IPS-NIHi7 (cell line): Measurements from ENCODE around the gene C16orf86.

Experiments
- DNase-seq: peaks from one replicate; pipeline ENCODE4 v3.0.0; 2012; ENCODE audit warnings: mixed read lengths; ENCODE audit errors: extremely low spot score

C16orf86 gene

DNA sequence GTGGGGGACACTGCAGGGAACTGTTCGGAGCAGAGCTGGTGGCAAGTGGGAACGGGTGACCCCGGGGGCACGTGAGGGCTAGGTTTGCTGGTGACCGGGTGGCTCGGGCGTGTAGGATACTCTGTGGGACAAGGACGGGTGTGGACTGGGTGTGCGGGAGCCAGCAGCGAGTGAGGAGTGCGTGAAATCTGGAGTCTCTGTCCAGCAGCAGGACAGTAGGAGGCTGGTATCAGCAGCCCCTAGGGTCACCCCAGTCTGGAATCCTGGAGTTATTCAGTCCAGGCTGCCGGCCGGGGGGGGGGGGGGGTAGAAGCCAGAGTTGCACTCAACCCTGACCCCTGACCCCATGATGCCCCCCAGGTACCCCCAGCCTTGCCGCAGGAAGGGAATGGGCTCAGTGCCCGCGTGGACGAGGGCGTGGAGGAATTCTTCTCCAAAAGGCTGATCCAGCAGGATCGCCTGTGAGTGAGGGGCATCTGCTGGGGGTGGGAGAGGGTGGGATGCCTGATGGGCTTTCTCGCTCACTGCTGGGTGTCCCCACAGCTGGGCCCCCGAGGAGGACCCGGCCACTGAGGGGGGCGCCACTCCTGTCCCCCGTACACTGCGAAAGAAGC, 12.7 kb upstream of the C16orf86 start:
- no peak for DNase-seq

DNA sequence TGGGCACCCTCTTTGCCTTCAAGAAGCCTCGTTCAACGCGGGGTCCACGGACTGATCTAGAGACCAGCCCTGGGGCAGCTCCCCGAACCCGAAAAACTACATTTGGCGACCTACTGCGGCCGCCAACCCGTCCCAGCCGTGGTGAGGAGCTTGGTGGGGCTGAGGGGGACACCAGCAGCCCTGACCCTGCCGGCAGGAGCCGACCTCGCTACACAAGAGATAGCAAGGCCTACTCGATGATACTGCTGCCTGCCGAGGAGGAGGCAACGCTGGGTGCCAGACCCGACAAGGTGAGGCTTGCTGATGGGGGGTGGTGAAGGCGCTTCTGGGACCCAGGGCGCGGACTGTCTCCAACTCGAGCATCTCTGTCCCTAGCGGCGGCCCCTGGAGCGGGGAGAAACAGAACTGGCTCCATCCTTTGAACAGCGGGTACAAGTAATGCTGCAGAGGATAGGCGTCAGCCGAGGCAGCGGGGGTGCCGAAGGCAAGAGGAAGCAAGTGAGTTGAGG, 12.2 kb upstream of the C16orf86 start:
- no peak for DNase-seq

DNA sequence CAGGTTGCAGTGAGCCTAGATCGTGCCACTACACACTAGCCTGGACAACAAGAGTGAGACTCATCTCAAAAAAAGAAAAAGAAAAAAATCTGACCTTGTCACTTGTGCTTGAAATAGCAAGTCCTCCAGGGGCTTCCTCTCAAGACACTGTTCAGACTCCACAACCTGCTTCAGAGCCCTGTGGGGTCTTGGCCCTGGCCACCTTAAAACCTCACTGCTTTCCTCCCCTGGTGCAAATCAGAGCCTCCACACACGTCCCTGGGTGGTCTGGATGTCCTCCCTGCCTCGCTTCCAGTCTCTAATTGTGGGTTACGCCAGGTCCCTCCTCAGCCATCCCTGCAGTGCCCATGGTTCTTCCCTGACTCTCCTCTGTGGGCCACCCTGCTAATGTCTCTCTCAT, 11.3 kb upstream of the C16orf86 start:
- no peak for DNase-seq

DNA sequence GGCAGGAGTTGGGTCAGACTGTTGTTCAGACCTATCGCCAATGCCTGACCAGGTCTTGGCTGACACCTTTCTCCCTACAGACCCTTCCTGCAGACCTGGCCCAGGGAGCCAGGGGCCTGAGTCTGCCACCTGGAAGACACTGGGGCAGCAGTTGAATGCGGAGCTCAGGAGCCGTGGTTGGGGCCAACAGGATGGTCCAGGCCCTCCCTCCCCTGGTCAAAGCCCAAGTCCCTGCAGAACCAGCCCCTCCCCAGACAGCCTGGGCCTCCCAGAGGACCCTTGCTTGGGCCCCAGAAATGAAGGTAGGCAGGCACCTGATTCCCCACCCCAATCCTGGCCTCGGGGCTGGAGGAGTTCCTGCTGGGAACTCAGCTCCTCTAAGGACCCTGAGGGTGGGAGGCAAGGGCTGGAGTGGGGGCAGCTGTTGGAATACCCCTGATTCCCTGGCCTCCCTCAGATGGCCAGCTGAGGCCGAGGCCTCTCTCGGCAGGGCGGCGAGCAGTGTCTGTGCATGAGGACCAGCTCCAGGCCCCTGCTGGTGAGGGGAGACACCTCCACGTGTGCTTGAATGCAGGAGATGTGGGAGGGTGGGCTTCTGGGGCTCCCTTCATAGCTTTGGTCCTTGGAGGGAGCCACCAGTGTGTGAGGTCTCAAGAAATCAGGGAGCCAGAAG, 10.1 kb upstream of the C16orf86 start:
- DNase-seq, result no peak

DNA sequence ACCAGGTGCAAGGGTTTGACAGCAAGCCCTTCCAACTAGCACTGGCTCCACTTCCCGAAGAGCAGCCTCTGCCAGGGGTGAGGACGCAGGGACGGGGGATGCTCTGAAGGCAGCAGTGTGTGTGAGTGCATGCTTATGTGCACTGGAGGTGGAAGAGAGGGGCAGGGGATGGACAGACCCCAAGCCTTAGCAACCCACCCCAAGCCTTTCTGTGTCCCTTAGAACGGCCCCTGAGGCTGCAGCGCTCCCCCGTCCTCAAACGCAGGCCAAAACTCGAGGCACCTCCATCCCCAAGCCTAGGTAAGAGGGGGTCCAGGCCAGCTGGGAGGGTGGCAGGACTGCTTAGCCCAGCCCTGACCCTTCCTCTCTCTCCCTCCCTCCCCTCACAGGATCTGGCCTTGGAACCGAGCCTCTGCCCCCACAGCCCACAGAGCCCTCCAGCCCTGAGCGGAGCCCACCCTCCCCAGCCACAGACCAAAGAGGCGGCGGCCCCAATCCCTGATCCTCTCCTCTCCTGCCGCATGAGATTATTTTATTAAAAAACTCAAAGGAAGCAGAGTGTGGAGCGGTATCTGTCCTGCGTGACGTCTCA, 9.5 kb upstream of the C16orf86 start:
- DNase-seq, result no peak

DNA sequence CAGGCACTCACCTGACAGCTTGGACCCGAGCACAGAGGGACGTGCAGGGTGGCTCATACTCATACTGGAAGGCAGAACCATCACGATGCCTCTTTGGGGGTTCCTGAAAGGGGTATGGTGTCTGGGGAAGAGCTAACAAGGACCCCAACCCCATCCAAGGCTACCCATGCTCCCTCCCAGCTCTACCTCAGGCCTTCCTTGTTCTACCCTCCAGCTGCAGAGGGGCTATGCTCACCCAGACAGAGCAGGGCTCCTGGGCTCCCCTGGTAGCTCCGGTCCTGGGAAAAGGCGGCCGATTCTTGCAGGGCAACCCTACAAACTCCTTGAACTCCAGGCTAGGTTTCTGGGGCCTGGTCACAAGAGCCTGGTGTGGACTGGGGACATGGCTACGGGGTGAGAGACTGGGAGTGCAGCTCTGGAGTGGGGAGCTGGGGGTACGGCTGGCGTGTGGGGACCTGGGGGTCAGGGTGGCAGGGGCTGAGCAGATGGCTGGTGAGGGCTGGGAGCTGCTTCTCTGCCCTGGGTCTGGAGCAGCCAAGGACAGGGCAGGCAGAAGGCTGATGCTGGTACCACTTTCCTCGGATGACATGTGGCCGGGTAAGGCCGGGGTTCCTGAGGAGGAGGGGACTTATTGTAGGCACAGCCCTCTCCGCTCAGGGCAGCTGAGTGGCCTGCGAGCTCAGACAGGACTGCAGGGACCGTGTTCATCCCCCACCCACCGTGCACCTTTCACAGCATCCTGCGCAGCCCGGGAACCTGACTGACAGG, 8.7 kb upstream of the C16orf86 start:
- no peak for DNase-seq

DNA sequence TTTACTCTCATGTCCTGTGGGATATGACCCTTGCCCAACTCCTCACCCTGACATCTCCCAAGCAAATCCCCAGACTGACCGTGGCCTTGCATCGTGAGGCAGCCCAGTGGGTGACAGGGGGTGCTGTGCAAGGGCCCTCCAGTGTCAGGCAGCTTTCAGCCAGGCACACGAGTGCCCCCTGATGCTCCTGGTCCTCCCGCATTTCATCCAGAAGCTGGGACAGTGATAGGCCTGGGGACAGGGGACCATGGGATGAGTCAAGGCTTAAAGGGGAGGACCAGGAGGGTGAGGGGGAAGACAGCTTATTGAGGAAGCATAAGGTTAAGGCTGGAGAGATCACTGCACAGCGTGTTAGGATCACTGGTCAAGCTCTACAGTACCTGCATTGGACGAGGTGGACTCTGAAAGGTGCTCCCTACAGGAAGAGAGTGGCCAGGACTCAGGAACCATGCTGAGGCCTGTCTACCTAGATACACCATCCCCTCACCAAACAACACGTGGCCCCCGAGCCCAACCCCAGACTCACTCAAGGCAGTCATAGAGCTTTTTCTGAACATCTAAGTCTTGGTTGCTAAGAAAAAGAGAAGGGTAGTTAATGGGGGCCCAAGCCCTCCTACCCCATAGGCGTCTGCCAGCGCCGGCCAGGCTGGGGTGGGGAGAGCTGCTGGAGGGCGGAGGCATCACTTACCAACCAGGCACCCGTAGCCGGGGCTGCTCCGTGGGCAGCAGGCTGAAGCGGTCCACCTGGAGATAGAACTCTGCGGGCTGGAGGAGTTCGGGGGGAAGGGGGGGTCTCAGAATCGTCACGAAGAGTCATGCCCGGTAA, 7.6 kb upstream of the C16orf86 start:
- DNase-seq, result no peak

DNA sequence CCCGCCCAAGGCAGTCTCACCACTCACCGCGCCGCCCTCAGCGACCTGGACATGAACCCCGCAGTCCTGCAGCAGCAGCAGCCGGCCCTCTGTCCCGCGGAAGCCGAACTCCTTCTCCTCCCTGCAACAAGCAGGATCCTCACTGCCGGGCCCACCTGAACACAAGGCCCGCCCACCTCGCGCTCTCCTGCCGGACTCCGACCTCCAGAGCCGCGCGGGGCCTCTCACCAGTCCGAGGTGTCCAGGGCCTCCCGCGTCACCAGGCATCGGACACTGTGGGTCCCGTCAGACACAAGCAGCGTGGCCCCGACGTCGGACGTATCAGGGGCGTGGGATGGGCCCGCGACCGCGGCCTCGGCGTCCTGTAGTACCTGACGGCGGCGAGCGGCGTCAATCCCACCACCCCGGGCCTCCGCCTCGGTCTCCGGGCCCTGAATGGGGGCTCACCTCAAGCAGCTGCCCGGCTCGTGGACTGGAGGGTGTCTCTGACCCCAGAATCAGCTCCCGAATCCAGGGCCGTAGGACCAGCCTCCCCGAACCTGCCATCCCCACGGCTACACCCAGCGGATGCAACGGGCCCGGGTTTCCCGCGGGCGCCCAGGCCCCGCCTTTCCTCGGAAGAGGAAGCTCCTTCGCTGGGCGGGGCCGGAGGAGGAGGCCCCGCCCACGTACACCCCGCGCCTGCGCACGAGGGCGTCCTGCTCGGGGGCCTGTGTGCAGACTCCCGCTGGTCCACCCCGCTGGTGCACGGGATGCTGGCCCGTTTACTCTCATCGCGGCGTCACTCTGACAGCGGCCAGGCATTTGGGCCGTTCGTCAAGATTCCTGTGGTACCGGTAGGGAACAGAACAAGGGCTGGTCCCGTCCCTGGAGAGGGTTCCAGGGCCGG, 6.7 kb upstream of the C16orf86 start, which contains the start of gene ACD:
Gene ACD (minus strand): TSS at position 586 of the 889 bp plus-strand sequence. CDS start 40 bp downstream, at position 546.
- DNase-seq, result peak; percentile 97

DNA sequence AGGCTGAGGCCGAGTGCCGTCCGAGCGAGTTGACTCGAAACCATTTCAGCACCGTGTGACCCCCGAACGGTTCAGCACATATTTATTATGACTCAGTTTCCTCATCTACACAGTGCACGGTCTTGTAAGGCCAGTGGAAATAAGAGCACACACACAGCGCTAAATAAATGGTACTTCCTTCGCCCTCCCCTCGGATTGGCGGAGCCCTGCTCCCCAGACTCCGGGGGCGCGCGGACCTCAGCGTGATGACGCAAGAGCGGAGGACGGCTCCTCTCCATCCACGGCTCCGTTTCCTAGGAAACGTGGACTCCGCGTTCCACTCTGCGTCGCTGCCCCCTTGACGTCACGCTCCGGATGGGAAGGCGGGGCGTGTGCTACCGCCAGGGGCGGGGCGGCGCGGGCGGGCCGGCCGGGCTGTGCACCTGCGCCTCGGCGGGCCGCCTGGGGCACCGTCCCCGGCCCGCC, 6.0 kb upstream of the C16orf86 start, which contains the start of gene PARD6A:
Gene PARD6A (plus strand): TSS at position 397 of the 465 bp plus-strand sequence. CDS start 79 bp downstream, outside the sequence.
- DNase-seq, result peak; percentile 99

DNA sequence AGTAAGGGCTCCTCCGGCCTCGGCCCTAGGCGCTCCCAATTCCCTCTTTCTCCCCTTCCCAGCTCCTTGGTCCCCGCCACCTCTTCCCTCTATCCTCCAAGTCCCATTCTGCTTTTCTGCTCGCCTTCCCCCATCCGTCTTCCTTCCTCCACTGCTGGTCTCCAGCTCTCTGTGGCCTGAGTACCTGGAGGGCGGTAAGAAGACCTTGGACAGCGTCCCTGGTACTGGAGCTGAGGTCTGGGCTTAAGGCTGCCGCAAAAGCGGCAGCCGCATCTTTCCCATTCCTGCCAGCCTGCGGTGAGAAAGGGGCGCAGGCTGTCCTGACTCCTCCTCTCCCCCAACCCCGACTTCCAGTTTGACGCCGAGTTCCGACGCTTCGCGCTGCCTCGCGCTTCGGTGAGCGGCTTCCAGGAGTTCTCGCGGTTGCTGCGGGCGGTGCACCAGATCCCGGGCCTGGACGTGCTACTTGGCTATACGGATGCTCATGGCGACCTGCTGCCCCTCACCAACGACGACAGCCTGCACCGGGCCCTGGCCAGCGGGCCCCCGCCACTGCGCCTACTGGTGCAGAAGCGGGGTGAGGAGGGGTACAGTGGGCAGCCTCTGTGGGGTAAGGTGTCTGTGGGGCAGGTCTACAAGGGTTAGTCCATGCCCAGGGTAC, 5.4 kb upstream of the C16orf86 start:
- peak; percentile 79 for DNase-seq

DNA sequence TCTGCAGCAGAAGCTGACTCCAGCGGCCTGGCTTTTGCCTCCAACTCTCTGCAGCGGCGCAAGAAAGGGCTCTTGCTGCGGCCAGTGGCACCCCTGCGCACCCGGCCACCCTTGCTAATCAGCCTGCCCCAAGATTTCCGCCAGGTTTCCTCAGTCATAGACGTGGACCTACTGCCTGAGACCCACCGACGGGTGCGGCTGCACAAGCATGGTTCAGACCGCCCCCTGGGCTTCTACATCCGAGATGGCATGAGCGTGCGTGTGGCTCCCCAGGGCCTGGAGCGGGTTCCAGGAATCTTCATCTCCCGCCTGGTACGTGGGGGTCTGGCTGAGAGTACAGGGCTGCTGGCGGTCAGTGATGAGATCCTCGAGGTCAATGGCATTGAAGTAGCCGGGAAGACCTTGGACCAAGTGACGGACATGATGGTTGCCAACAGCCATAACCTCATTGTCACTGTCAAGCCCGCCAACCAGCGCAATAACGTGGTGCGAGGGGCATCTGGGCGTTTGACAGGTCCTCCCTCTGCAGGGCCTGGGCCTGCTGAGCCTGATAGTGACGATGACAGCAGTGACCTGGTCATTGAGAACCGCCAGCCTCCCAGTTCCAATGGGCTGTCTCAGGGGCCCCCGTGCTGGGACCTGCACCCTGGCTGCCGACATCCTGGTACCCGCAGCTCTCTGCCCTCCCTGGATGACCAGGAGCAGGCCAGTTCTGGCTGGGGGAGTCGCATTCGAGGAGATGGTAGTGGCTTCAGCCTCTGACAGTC, 4.5 kb upstream of the C16orf86 start:
- DNase-seq, result no peak

DNA sequence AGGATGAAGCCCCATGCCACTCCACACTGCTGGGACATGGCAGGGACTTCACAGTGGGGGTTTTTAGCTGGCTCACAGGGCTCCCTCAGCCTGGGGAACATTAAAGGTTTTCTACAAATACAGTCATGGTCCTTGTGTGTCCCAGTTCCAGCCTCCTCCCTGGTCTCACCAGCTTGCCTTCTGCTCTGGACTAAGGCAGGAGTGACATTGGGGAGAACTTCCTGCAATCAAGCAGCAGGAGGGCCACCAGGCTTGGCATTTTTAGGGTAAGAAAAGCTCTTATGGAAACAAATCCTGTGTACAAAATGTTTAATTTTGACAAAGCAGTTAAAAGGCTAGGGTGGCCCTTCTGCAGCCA, 4.0 kb upstream of the C16orf86 start:
- DNase-seq, result no peak

DNA sequence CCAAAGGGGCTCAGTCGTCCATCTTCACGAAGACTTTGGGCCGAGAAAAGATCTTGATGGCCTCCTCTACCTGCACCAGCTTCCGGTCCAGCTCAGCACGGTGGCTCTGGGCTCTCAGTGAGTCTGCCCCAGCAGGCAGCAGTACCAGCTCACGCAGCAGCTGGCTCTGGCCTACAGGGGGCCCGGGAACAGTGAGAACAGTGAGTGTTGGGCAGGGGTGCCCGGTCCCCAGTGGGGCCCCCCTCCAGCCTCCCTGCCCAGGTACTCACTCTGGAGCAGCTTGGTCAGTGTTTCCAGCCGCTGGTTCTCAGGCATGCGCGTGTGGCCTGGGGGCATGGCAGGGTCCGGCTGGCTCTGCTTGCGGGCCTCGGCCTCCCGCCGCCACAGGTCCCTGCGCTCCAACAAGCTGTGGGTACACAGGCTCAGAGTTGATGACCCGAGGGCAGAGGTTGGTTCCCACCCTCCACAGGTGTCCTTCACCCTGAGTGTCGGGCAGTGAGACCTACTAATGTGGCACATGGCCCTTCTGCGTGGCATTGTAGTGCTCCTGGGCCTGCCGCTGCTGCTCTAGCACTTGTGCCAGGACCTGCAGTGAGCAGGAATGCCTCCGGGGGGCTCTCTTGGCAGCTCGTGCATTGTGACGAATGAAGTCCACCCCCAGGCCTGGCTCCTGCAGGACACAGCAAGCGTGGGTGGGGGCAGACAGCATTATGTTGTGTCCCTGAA, 3.3 kb upstream of the C16orf86 start:
- peak; percentile 66 for DNase-seq

DNA sequence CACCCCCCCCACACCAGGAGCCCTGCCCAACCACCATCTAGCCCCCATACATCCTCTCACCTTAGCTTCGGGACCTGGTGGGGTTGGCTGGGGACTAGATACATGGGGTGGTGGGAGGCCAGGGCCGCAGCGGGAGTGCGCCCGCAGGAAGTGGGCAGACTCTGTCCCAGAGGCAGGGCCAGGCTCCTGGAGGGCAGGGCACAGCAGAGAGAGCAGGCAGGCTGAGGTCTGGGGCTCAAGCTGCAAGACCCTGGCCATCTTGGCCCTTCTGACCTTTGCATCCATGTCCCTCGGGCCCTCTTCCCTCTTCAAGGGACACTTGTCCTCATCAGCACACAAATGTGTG, 2.8 kb upstream of the C16orf86 start:
- DNase-seq, result no peak

DNA sequence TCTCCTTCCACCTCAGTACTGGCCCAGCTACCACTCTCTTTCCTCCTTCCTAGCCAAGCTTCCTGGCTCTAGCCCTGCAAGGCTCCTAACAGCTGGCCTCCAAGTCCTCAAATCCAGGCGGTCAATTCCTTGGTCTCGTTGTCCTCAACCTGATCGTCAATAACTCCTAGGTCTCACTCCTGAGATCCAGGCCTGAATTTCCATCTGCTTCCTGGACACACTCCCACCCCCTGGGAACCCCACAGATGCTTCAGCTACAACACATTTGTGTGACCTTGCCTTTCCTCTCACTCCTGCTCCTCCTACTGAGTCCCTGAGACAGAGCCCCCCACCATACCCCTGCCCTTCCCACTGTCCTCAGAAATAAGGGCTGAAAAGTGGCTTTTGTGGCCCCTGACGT, 2.4 kb upstream of the C16orf86 start:
- DNase-seq, result no peak

DNA sequence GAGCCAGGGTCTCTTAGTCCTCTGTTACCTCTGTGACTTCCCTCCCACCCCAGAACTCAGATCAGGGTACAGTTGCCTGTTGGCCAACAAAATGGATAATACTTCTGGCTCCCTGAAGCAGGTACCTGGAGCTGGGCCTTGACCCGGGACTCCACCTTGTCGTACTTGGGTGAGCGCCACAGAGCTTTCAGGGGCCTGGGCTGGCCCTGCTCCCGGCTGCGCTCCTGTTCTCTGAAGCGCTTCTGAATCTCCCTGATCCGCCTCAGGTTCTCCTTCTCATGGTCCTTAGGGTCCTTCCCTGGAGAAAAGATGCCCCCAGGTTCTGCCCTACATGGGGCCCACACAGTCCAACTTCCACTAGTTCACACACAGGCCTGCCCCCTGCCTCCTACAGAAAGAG, 1.7 kb upstream of the C16orf86 start:
- DNase-seq, result no peak

DNA sequence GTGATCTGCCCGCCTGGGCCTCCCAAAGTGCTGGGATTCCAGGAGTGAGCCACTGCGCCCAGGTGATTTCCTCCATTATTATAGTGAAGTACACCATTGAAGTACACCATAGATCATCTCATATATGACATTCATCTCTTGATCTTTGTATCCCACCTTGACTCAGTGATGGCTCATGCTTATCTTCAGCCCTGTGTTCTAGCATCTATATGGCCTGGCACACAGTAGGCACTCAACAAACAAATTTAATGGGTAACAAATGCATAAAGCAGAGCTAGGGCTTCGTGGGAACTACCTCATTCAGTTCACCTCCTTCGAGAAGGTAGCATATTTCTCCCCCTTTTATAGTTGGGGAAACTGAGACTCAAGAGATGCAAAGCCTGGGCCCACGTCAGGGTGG, 1.0 kb upstream of the C16orf86 start:
- DNase-seq, result no peak

DNA sequence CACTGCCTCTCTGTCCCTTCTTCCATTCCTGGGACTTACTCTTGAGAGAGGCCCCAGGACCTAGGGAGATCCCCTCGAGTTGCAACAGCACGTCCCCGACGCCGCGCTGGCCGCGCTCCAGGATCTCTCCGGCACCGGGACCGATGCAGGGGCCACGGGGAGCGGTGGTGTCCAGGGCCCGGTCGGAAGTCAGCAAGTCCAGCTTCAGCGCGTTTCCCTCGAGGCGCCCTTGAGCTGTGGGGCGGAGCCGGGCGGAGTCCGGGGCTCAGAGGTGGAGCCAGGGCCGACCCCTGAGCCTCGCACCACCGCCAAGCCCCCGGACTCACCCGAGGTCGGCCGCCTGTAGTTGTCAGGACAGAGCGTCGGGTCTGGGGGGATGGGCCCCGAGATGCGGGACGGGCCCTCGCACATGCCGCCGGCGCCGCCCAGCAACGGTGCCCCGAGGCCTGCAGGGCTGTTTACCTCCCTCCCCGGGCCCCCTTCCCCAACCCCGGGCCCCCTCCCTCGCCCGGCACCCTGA, 522 bp upstream of the C16orf86 start:
- peak; percentile 67 for DNase-seq
